A673 (cell line): ENCODE results near the gene POLR1F.

ENCODE experiments used
- CTCF ChIP-seq: fragments of 300-800, 200-600 bp; sonication (generic); conservative IDR thresholded peaks from 2 replicates; pipeline ENCODE4 v1.5.1; 2017; ENCODE audit warnings: low read depth, mild to moderate bottlenecking, antibody characterized with exemption, low read length, moderate library complexity, mixed read lengths
- EZH2 ChIP-seq: fragments of 200-600 bp; sonication (generic); IDR thresholded peaks from 2 replicates; pipeline ENCODE4 v1.6.1; 2017; ENCODE audit warnings: borderline replicate concordance, low read depth, mild to moderate bottlenecking, mixed read lengths, antibody characterized with exemption, low read length; ENCODE audit not compliant: poor library complexity, severe bottlenecking

GRCh38 chr7:19701471-19701870, 7.4 kb downstream of the POLR1F start:
- no peak for TF ChIP-seq CTCF
- no peak for TF ChIP-seq EZH2
